Measurements from ENCODE around the gene PIBF1.
A peak's percentile ranks its signal among the peaks of the same experiment; 100 is the strongest.

- peak in 1 of 6 experiments; percentile 19 for TF ChIP-seq CTCF (IDR thresholded peaks at IDR 0.05)
- no peak for TF ChIP-seq POLR2A (IDR thresholded peaks at IDR 0.05)
Observed at GRCh38 chr13:72970301-72970880, 188.5 kb downstream of the PIBF1 start.
